B cell (primary cell): ENCODE data around the gene GAREM1. TPM values are rescaled to one million over a fixed set of nuclear protein-coding genes. Genes with fewer than 3 reads are reported as not detected.

Experiments
- ATAC-seq: fragments of 200-7000 bp; cut with Tn5 transposase; one replicate; pipeline ENCODE4 v1.10.0; 2021; ENCODE audit warnings: low read depth, mild to moderate bottlenecking, moderate number of reproducible peaks, moderate library complexity
- CTCF ChIA-PET: fragments of 350-600 bp; sonication (Branson Sonifier 250); formaldehyde crosslinking; loops from one replicate; lab custom pipeline; 2021; ENCODE audit warnings: antibody characterized with exemption, inconsistent platforms; lab: Charles Lee
- POLR2A ChIA-PET: fragments of 350-600 bp; sonication (Branson Sonifier 250); formaldehyde crosslinking; loops from one replicate; lab custom pipeline; 2021; ENCODE audit warnings: antibody characterized with exemption; lab: Charles Lee
- DNase-seq: peaks from one replicate; pipeline ENCODE4 v3.0.0; 2013
- H2AFZ ChIP-seq: 2 replicates; pipeline ENCODE4 v1.6.1; 2012; ENCODE audit warnings: mild to moderate bottlenecking, low read depth, low read length; ENCODE audit not compliant: insufficient read depth, poor library complexity, severe bottlenecking
- H3K27ac ChIP-seq, 2 donors: 1 replicate in 1 of 2; 2 replicates in 1 of 2; pipeline ENCODE4 v1.5.1; 2012 to 2013; ENCODE audit warnings: low read length in 2 of 2, mild to moderate bottlenecking in 2 of 2, moderate library complexity in 1 of 2
- H3K27me3 ChIP-seq, 4 experiments: fragments of 200-600 bp in 1 of 4; sonication (generic) in 1 of 4; replicated peaks in 1 of 4; 1 replicate in 2 of 4; 2 replicates in 2 of 4; pipeline versions ENCODE4 v1.6.1 to v1.7.0; 2013 to 2016; ENCODE audit warnings: low read length in 3 of 4, mild to moderate bottlenecking in 2 of 4, mixed read lengths in 1 of 4, moderate library complexity in 1 of 4; ENCODE audit not compliant: insufficient read depth in 4 of 4, control insufficient read depth in 3 of 4; ENCODE audit errors: control extremely low read depth in 1 of 4
- H3K36me3 ChIP-seq, 2 experiments: replicated peaks in 1 of 2; 1 replicate in 1 of 2; 2 replicates in 1 of 2; pipeline versions ENCODE4 v1.6.1 to v1.7.1; 2013; ENCODE audit warnings: low read length in 1 of 2; ENCODE audit not compliant: insufficient read depth in 2 of 2, control insufficient read depth in 1 of 2; ENCODE audit errors: control extremely low read depth in 1 of 2, extremely low read depth in 1 of 2
- H3K4me1 ChIP-seq, 2 donors: fragments of 200-600 bp in 1 of 2; sonication (generic) in 1 of 2; 1 replicate in 1 of 2; 2 replicates in 1 of 2; pipeline versions ENCODE4 v1.5.1 to v1.6.1; 2013 to 2017; ENCODE audit warnings: low read length in 2 of 2; ENCODE audit not compliant: control insufficient read depth in 2 of 2, insufficient read depth in 2 of 2
- H3K4me2 ChIP-seq: replicated peaks from 2 replicates; pipeline ENCODE3; 2012; ENCODE audit warnings: mild to moderate bottlenecking, low read depth, low read length; ENCODE audit not compliant: poor library complexity, severe bottlenecking
- H3K4me3 ChIP-seq, 5 experiments: fragments of 200-600 bp in 1 of 5; sonication (generic) in 1 of 5; 1 replicate in 3 of 5; 2 replicates in 2 of 5; pipeline versions ENCODE4 v1.5.1 to v1.7.0; 2011 to 2016; ENCODE audit warnings: low read length in 4 of 5, mild to moderate bottlenecking in 4 of 5, low read depth in 2 of 5, control low read depth in 1 of 5, moderate library complexity in 1 of 5; ENCODE audit not compliant: insufficient read depth in 1 of 5; ENCODE audit errors: control extremely low read depth in 1 of 5, extremely low read depth in 1 of 5
- H3K79me2 ChIP-seq: fragments of 200-600 bp; sonication (generic); one replicate; pipeline ENCODE4 v1.6.0; 2016; ENCODE audit warnings: low read length; ENCODE audit not compliant: control insufficient read depth, insufficient read depth
- H3K9ac ChIP-seq: fragments of 200-600 bp; sonication (generic); 2 replicates; pipeline ENCODE4 v1.6.1; 2017; ENCODE audit warnings: mild to moderate bottlenecking, low read length, moderate library complexity
- H3K9me3 ChIP-seq, 3 donors: one replicate each; pipeline versions ENCODE4 v1.6.1 to v1.7.1; 2013; ENCODE audit warnings: low read length in 2 of 3; ENCODE audit not compliant: control insufficient read depth in 2 of 3, insufficient read depth in 1 of 3; ENCODE audit errors: control extremely low read depth in 1 of 3
- H4K20me1 ChIP-seq: 2 replicates; pipeline ENCODE4 v1.6.0; 2012; ENCODE audit warnings: mild to moderate bottlenecking, low read length; ENCODE audit not compliant: insufficient read depth, control insufficient read depth, poor library complexity, severe bottlenecking
- H3K27ac Mint-ChIP-seq: one replicate; pipeline ENCODE4 v1.8.0; 2021; ENCODE audit warnings: mixed read lengths
- H3K27me3 Mint-ChIP-seq: one replicate; pipeline ENCODE4 v1.8.0; 2021; ENCODE audit warnings: mixed read lengths
- H3K4me1 Mint-ChIP-seq: one replicate; pipeline ENCODE4 v1.8.0; 2021; ENCODE audit warnings: mixed read lengths
- H3K4me3 Mint-ChIP-seq: one replicate; pipeline ENCODE4 v1.8.0; 2021; ENCODE audit warnings: mixed read lengths
- H3K9me3 Mint-ChIP-seq: one replicate; pipeline ENCODE4 v1.8.0; 2022; ENCODE audit warnings: mixed read lengths; ENCODE audit not compliant: insufficient read depth
- CTCF ChIP-seq: fragments of 200-600 bp; IDR thresholded peaks from one replicate; pipeline ENCODE4 v1.8.0; 2022; ENCODE audit warnings: antibody characterized with exemption, mild to moderate bottlenecking
- EZH2 ChIP-seq: IDR thresholded peaks from 2 replicates; pipeline ENCODE4 v1.6.1; 2012; ENCODE audit warnings: borderline replicate concordance, low read depth, mild to moderate bottlenecking, moderate library complexity, low read length; ENCODE audit not compliant: insufficient read depth, poor library complexity, severe bottlenecking
- WGBS: methylation state at CpG from one replicate; pipeline ENCODE4 v1.1.5; 2013; ENCODE audit warnings: missing lambda C conversion rate; ENCODE audit not compliant: insufficient coverage; 5-methylcytosine and 5-hydroxymethylcytosine counted together
- intact Hi-C: fragments of 100-400 bp; cut with micrococcal nuclease; formaldehyde crosslinking; loops from one replicate; pipeline ENCODE4 v1.10.0; 2022
- polyA plus RNA-seq: library from polyadenylated mRNA; depleted of rRNA; stranded (reverse); fragments of >200 nt; gene quantifications from 2 replicates; pipeline ENCODE4 v1.2.3, GENCODE V29; 2012
- total RNA-seq, 2 donors: library from RNA; stranded (reverse); fragments of 120-200 nt in 1 of 2; gene quantifications; 1 replicate in 1 of 2; 2 replicates in 1 of 2; pipeline versions ENCODE4 v1.2.3 to v1.2.4, GENCODE V29; 2013 to 2022

Gene GAREM1
- total and polyA plus RNA-seq, 2 donors (not counting 1 experiment from before 2014, with no cell fraction given), result not detected

GRCh38 chr18:32439802-32440201 lies 30.9 kb downstream of the GAREM1 start:
- Histone ChIP-seq H2AFZ (no peak overlapping the region), H3K27ac (no peak overlapping the region), H3K4me3 (no peak overlapping the region), H3K4me2 (no peak overlapping the region), H4K20me1 (no peaks in the 10 kb centered on the region), H3K9me3 (no peaks in the 10 kb centered on the region), H3K27me3 (no peaks in the 10 kb centered on the region), H3K36me3 (no peaks in the 10 kb centered on the region), H3K4me1 (no peaks in the 10 kb centered on the region), H3K79me2 (no peaks in the 10 kb centered on the region), H3K9ac (no peak overlapping the region)
- Mint-ChIP-seq H3K4me1 (no peaks in the 10 kb centered on the region), H3K9me3 (no peaks in the 10 kb centered on the region), H3K4me3 (no peak overlapping the region), H3K27ac (no peak overlapping the region), H3K27me3 (peaks cover 19% of the 10 kb centered on the region)
- ChIA-PET POLR2A (no interaction called here), CTCF (no interaction called here)
- ATAC-seq (no peak), DNase-seq (no peak)
- TF ChIP-seq CTCF (no peak), EZH2 (no peak)
- 75% methylated on average over 1 of the region's 1 CpG for WGBS
- intact Hi-C loops, result no loop called here

GRCh38 chr18:32439241-32439640 lies 31.4 kb downstream of the GAREM1 start:
- intact Hi-C loops, result no loop called here
- H3K4me2 ChIP-seq, result no peak overlapping the region
- ATAC-seq, result no peak
- CTCF ChIA-PET, result no interaction called here
- H3K27me3 Mint-ChIP-seq, result peaks cover 19% of the 10 kb centered on the region
- no peaks in the 10 kb centered on the region for H3K9me3 Mint-ChIP-seq
- H3K27ac ChIP-seq, result no peak overlapping the region
- no peak overlapping the region for H3K4me3 ChIP-seq
- H3K9ac ChIP-seq, result no peak overlapping the region
- H3K79me2 ChIP-seq, result no peaks in the 10 kb centered on the region
- H3K9me3 ChIP-seq, result no peaks in the 10 kb centered on the region
- no peaks in the 10 kb centered on the region for H3K4me1 Mint-ChIP-seq
- H4K20me1 ChIP-seq, result no peaks in the 10 kb centered on the region
- H3K27me3 ChIP-seq, result no peaks in the 10 kb centered on the region
- no peak for DNase-seq
- no peak overlapping the region for H3K27ac Mint-ChIP-seq
- POLR2A ChIA-PET, result no interaction called here
- H2AFZ ChIP-seq, result no peak overlapping the region
- H3K4me3 Mint-ChIP-seq, result no peak overlapping the region
- no peaks in the 10 kb centered on the region for H3K36me3 ChIP-seq
- no peaks in the 10 kb centered on the region for H3K4me1 ChIP-seq
- WGBS, result 100% methylated on average over 1 of the region's 2 CpGs
- TF ChIP-seq CTCF (no peak), EZH2 (no peak)
